ENCODE measurements around the gene TBC1D5.

- TF ChIP-seq CTCF (IDR thresholded peaks at IDR 0.05), result no peak
- no peak for TF ChIP-seq EZH2 (IDR thresholded peaks at IDR 0.05; ENCODE audit: borderline replicate concordance, insufficient read depth, low read depth, low read length, poor library complexity, severe bottlenecking)
These were observed 347.8 kb downstream of the TBC1D5 start for GRCh38 chr3:17394541-17395155.

Measured in B cell (primary cell).